DND-41 (cell line): Measurements from ENCODE around the gene ADAMTSL2.

Experiments
- ATAC-seq: fragments of 200-7000 bp; cut with Tn5 transposase; 3 replicates; pipeline ENCODE4 v1.9.1; 2021; ENCODE audit warnings: low read depth; ENCODE audit not compliant: insufficient read depth
- DNase-seq: peaks from one replicate; pipeline ENCODE4 v3.0.0-alpha.2; 2020
- H2AFZ ChIP-seq: 2 replicates; pipeline ENCODE4 v1.6.0; 2012; ENCODE audit warnings: low read depth, low read length
- H3K27ac ChIP-seq: 2 replicates; pipeline ENCODE4 v1.5.1; 2012; ENCODE audit warnings: low read length, inconsistent platforms
- H3K27me3 ChIP-seq: fragments of 200-600 bp; sonication (generic); 2 replicates; pipeline ENCODE4 v1.6.0; 2012; ENCODE audit warnings: low read length, mild to moderate bottlenecking, inconsistent platforms; ENCODE audit not compliant: insufficient read depth, poor library complexity
- H3K36me3 ChIP-seq: 2 replicates; pipeline ENCODE4 v1.5.1; 2012; ENCODE audit warnings: low read length, inconsistent platforms; ENCODE audit not compliant: insufficient read depth
- H3K4me1 ChIP-seq: 2 replicates; pipeline ENCODE4 v1.5.1; 2012; ENCODE audit warnings: mild to moderate bottlenecking, low read length; ENCODE audit not compliant: insufficient read depth
- H3K4me2 ChIP-seq: 2 replicates; pipeline ENCODE4 v1.6.0; 2012; ENCODE audit warnings: mild to moderate bottlenecking, moderate library complexity, low read length, inconsistent platforms; ENCODE audit not compliant: insufficient read depth
- H3K4me3 ChIP-seq, 2 experiments: fragments of 200-600 bp in 1 of 2; shearing (Covaris generic) in 1 of 2; 2 replicates each; pipeline ENCODE4 v1.5.1; 2012 to 2016; ENCODE audit warnings: inconsistent platforms in 2 of 2, low read length in 2 of 2, mild to moderate bottlenecking in 2 of 2, low read depth in 1 of 2, moderate library complexity in 1 of 2
- H3K79me2 ChIP-seq: 2 replicates; pipeline ENCODE4 v1.6.0; 2012; ENCODE audit warnings: low read length, inconsistent platforms; ENCODE audit not compliant: insufficient read depth
- H3K9ac ChIP-seq: 2 replicates; pipeline ENCODE4 v1.6.0; 2012; ENCODE audit warnings: low read depth, mild to moderate bottlenecking, inconsistent platforms, low read length, moderate library complexity
- H3K9me3 ChIP-seq: 2 replicates; pipeline ENCODE4 v1.5.1; 2012; ENCODE audit warnings: low read length, moderate library complexity, mild to moderate bottlenecking, inconsistent platforms; ENCODE audit not compliant: insufficient read depth, severe bottlenecking
- H4K20me1 ChIP-seq: 2 replicates; pipeline ENCODE4 v1.6.0; 2012; ENCODE audit warnings: low read length; ENCODE audit not compliant: insufficient read depth
- CTCF ChIP-seq: IDR thresholded peaks from 2 replicates; pipeline ENCODE4 v1.5.1; 2012; ENCODE audit warnings: borderline replicate concordance, low read length, moderate library complexity, mild to moderate bottlenecking; ENCODE audit not compliant: poor library complexity, severe bottlenecking; ENCODE audit errors: extremely low read depth
- EZH2 ChIP-seq: IDR thresholded peaks from 3 replicates; pipeline ENCODE4 v1.6.1; 2012; ENCODE audit warnings: borderline replicate concordance, low read depth, mild to moderate bottlenecking, moderate library complexity, low read length, inconsistent platforms; ENCODE audit not compliant: severe bottlenecking

ADAMTSL2 gene

GRCh38 chr9:133539991-133540697 is 5.6 kb downstream of the ADAMTSL2 start:
- Histone ChIP-seq H4K20me1 (peaks cover 9% of the 10 kb centered on the region; the same call in 1 of the 2 replicates), H3K9ac (no peak overlapping the region), H3K9me3 (no peaks in the 10 kb centered on the region), H2AFZ (no peak overlapping the region), H3K4me1 (no peaks in the 10 kb centered on the region), H3K27me3 (peaks cover 4% of the 10 kb centered on the region), H3K36me3 (no peaks in the 10 kb centered on the region), H3K4me2 (no peak overlapping the region), H3K4me3 (no peak overlapping the region), H3K27ac (no peak overlapping the region), H3K79me2 (no peaks in the 10 kb centered on the region)
- TF ChIP-seq CTCF (no peak), EZH2 (no peak)
- ATAC-seq = no peak
- DNase-seq = no peak

GRCh38 chr9:133540698-133541025 is 6.2 kb downstream of the ADAMTSL2 start:
- ATAC-seq = no peak
- Histone ChIP-seq H3K27ac (no peak overlapping the region), H2AFZ (no peak overlapping the region), H3K79me2 (no peaks in the 10 kb centered on the region), H3K9ac (no peak overlapping the region), H3K4me2 (no peak overlapping the region), H3K4me3 (no peak overlapping the region), H3K9me3 (no peaks in the 10 kb centered on the region), H3K4me1 (no peaks in the 10 kb centered on the region), H4K20me1 (peaks cover 8% of the 10 kb centered on the region; the same call in 1 of the 2 replicates), H3K27me3 (peaks cover under 1% of the 10 kb centered on the region), H3K36me3 (no peaks in the 10 kb centered on the region)
- no peak for DNase-seq
- no peak for TF ChIP-seq CTCF
- TF ChIP-seq EZH2 = no peak

- Histone ChIP-seq H3K4me1 (no peaks in the 10 kb centered on the region), H3K9me3 (no peaks in the 10 kb centered on the region), H3K27me3 (no peaks in the 10 kb centered on the region), H3K27ac (no peak overlapping the region), H3K9ac (no peak overlapping the region), H2AFZ (no peak overlapping the region), H3K36me3 (no peaks in the 10 kb centered on the region), H4K20me1 (no peaks in the 10 kb centered on the region), H3K4me3 (no peak overlapping the region), H3K79me2 (no peaks in the 10 kb centered on the region), H3K4me2 (no peak overlapping the region)
- ATAC-seq (no peak), DNase-seq (no peak)
- TF ChIP-seq EZH2 = no peak
- no peak for TF ChIP-seq CTCF
Observed at GRCh38 chr9:133542002-133542401, 7.5 kb downstream of the ADAMTSL2 start.
